Measurements from ENCODE around the gene PDE10A.
"Not testable (repeated sequence)": the region's sequence is repeated elsewhere in the genome, so short reads cannot be mapped to it uniquely, and the experiment has no call there.

Gene PDE10A

DNA sequence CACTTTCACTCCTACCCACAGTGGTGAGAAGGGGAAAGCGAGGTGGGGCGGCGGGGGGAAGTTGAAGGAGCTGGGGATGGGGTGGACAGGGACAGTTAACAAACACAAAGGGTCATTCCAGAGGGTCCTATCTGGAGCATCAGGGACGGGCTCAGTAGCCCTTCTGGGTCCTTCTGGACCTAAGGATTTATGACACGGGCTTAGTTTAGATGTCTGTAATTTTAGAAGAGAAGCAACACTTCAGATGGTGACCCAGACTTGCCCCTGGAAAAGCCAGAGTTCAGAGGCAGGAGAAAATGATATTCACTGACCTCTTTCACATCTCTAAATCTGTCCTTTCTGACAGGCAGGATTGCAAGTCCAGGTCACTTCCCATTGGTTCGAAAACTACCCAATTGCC lies 36.3 kb downstream of the PDE10A start:
- no peaks in the 10 kb centered on the region for H3K36me3 ChIP-seq (ENCODE audit: insufficient read depth, low read length)
- no peak overlapping the region for H3K9ac ChIP-seq (ENCODE audit: low read depth, low read length)
- H4K20me1 ChIP-seq (ENCODE audit: insufficient read depth, low read length): no peaks in the 10 kb centered on the region
- no peak for ATAC-seq (ENCODE audit: insufficient read depth, low read depth)
- H3K9me3 ChIP-seq (ENCODE audit: insufficient read depth, low read length, severe bottlenecking): no peaks in the 10 kb centered on the region
- no peak overlapping the region for H3K27ac ChIP-seq (ENCODE audit: low read length)
- TF ChIP-seq, protein P1, sequence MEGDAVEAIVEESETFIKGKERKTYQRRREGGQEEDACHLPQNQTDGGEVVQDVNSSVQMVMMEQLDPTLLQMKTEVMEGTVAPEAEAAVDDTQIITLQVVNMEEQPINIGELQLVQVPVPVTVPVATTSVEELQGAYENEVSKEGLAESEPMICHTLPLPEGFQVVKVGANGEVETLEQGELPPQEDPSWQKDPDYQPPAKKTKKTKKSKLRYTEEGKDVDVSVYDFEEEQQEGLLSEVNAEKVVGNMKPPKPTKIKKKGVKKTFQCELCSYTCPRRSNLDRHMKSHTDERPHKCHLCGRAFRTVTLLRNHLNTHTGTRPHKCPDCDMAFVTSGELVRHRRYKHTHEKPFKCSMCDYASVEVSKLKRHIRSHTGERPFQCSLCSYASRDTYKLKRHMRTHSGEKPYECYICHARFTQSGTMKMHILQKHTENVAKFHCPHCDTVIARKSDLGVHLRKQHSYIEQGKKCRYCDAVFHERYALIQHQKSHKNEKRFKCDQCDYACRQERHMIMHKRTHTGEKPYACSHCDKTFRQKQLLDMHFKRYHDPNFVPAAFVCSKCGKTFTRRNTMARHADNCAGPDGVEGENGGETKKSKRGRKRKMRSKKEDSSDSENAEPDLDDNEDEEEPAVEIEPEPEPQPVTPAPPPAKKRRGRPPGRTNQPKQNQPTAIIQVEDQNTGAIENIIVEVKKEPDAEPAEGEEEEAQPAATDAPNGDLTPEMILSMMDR (IDR thresholded peaks at IDR 0.05; ENCODE audit: borderline replicate concordance, extremely low read depth, low read length, poor library complexity, severe bottlenecking): no peak
- no peak for TF ChIP-seq EZH2 (IDR thresholded peaks at IDR 0.05; ENCODE audit: borderline replicate concordance, low read depth, low read length, severe bottlenecking)
- H3K4me1 ChIP-seq (ENCODE audit: insufficient read depth, low read length): no peaks in the 10 kb centered on the region
- H3K4me3 ChIP-seq (ENCODE audit: low read depth in 1 of 2, low read length in 2 of 2): no peak overlapping the region
- no peak overlapping the region for H2AFZ ChIP-seq (ENCODE audit: low read depth, low read length)
- H3K4me2 ChIP-seq (ENCODE audit: insufficient read depth, low read length): no peak overlapping the region
- no peak for DNase-seq
- no peaks in the 10 kb centered on the region for H3K79me2 ChIP-seq (ENCODE audit: insufficient read depth, low read length)
- no peaks in the 10 kb centered on the region for H3K27me3 ChIP-seq (ENCODE audit: insufficient read depth, low read length, poor library complexity)

- H3K4me3 ChIP-seq (ENCODE audit: low read depth in 1 of 2, low read length in 2 of 2): no peak overlapping the region
- DNase-seq: no peak
- TF ChIP-seq, protein P1 (IDR thresholded peaks at IDR 0.05; ENCODE audit: borderline replicate concordance, extremely low read depth, low read length, poor library complexity, severe bottlenecking): no peak
- TF ChIP-seq EZH2 (IDR thresholded peaks at IDR 0.05; ENCODE audit: borderline replicate concordance, low read depth, low read length, severe bottlenecking): no peak
- H3K27me3 ChIP-seq (ENCODE audit: insufficient read depth, low read length, poor library complexity): no peaks in the 10 kb centered on the region
- no peak overlapping the region for H3K4me2 ChIP-seq (ENCODE audit: insufficient read depth, low read length)
- H3K4me1 ChIP-seq (ENCODE audit: insufficient read depth, low read length): no peaks in the 10 kb centered on the region
- no peak overlapping the region for H2AFZ ChIP-seq (ENCODE audit: low read depth, low read length)
- ATAC-seq (ENCODE audit: insufficient read depth, low read depth): no peak
- no peak overlapping the region for H3K9ac ChIP-seq (ENCODE audit: low read depth, low read length)
- H3K9me3 ChIP-seq (ENCODE audit: insufficient read depth, low read length, severe bottlenecking): no peaks in the 10 kb centered on the region
- no peaks in the 10 kb centered on the region for H3K36me3 ChIP-seq (ENCODE audit: insufficient read depth, low read length)
- no peak overlapping the region for H3K27ac ChIP-seq (ENCODE audit: low read length)
- no peaks in the 10 kb centered on the region for H3K79me2 ChIP-seq (ENCODE audit: insufficient read depth, low read length)
- H4K20me1 ChIP-seq (ENCODE audit: insufficient read depth, low read length): no peaks in the 10 kb centered on the region
These were observed 38.0 kb downstream of the PDE10A start for GRCh38 chr6:165624871-165625639.

- Histone ChIP-seq H3K9me3 (ENCODE audit: insufficient read depth, low read length, severe bottlenecking) (no peaks in the 10 kb centered on the region), H3K27ac (ENCODE audit: low read length) (no peak overlapping the region), H3K4me1 (ENCODE audit: insufficient read depth, low read length) (no peaks in the 10 kb centered on the region), H3K4me3 (ENCODE audit: low read depth in 1 of 2, low read length in 2 of 2) (no peak overlapping the region), H4K20me1 (ENCODE audit: insufficient read depth, low read length) (no peaks in the 10 kb centered on the region), H3K9ac (ENCODE audit: low read depth, low read length) (no peak overlapping the region), H2AFZ (ENCODE audit: low read depth, low read length) (no peak overlapping the region), H3K36me3 (ENCODE audit: insufficient read depth, low read length) (no peaks in the 10 kb centered on the region), H3K79me2 (ENCODE audit: insufficient read depth, low read length) (no peaks in the 10 kb centered on the region), H3K4me2 (ENCODE audit: insufficient read depth, low read length) (no peak overlapping the region), H3K27me3 (ENCODE audit: insufficient read depth, low read length, poor library complexity) (no peaks in the 10 kb centered on the region)
- TF ChIP-seq, protein P1 (IDR thresholded peaks at IDR 0.05; ENCODE audit: borderline replicate concordance, extremely low read depth, low read length, poor library complexity, severe bottlenecking): no peak
- TF ChIP-seq EZH2 (IDR thresholded peaks at IDR 0.05; ENCODE audit: borderline replicate concordance, low read depth, low read length, severe bottlenecking): no peak
- DNase-seq (no peak), ATAC-seq (ENCODE audit: insufficient read depth, low read depth) (no peak)
These were observed 41.1 kb downstream of the PDE10A start for GRCh38 chr6:165621940-165622339.

GRCh38 chr6:165618891-165619290 lies 44.1 kb downstream of the PDE10A start:
- DNase-seq; H3K27ac ChIP-seq (ENCODE audit: low read length); H3K9ac ChIP-seq (ENCODE audit: low read depth, low read length); H3K27me3 ChIP-seq (ENCODE audit: insufficient read depth, low read length, poor library complexity); H3K4me3 ChIP-seq (ENCODE audit: low read depth in 1 of 2, low read length in 2 of 2); H3K36me3 ChIP-seq (ENCODE audit: insufficient read depth, low read length); H2AFZ ChIP-seq (ENCODE audit: low read depth, low read length); H3K9me3 ChIP-seq (ENCODE audit: insufficient read depth, low read length, severe bottlenecking); H3K79me2 ChIP-seq (ENCODE audit: insufficient read depth, low read length); ATAC-seq (ENCODE audit: insufficient read depth, low read depth); H4K20me1 ChIP-seq (ENCODE audit: insufficient read depth, low read length); H3K4me1 ChIP-seq (ENCODE audit: insufficient read depth, low read length); H3K4me2 ChIP-seq (ENCODE audit: insufficient read depth, low read length): not testable (repeated sequence)

Data from DND-41 (cell line).